ENCODE measurements around the gene IFT80. TPM values are rescaled to one million over a fixed set of nuclear protein-coding genes. Genes with fewer than 3 reads are reported as not detected.
A peak's percentile ranks its signal among the peaks of the same experiment; 100 is the strongest.

The IFT80 gene
- total RNA-seq (36.6 TPM), polyA plus RNA-seq (ENCODE audit: insufficient read depth, low read depth, low replicate concordance) (17.5 TPM)
- long read RNA-seq, donor 1: 0 reads
- long read RNA-seq, donor 2, full-length matches to known transcripts: 10 of 18 reads
- long read RNA-seq, donor 2, partial matches to known transcripts: 8 of 18 reads
- long read RNA-seq, donor 2, other reads (novel, unspliced or antisense): 0 of 18 reads
- long read RNA-seq, donor 3, full-length matches to known transcripts: 12 of 17 reads
- long read RNA-seq, donor 3, partial matches to known transcripts: 5 of 17 reads
- long read RNA-seq, donor 3, other reads (novel, unspliced or antisense): 0 of 17 reads
- long read RNA-seq, donor 4, full-length matches to known transcripts: 4 of 155 reads
- long read RNA-seq, donor 4, partial matches to known transcripts: 151 of 155 reads
- long read RNA-seq, donor 4, other reads (novel, unspliced or antisense): 0 of 155 reads
- long read RNA-seq, donor 5, partial matches to known transcripts: 0 of 3 reads
- long read RNA-seq, donor 5, other reads (novel, unspliced or antisense): 0 of 3 reads
- long read RNA-seq, donor 6, full-length matches to known transcripts: 10 of 15 reads
- long read RNA-seq, donor 6, partial matches to known transcripts: 5 of 15 reads
- long read RNA-seq, donor 6, other reads (novel, unspliced or antisense): 0 of 15 reads
- long read RNA-seq, donor 7, full-length matches to known transcripts: 5 of 14 reads
- long read RNA-seq, donor 7, partial matches to known transcripts: 1 of 14 reads
- long read RNA-seq, donor 7, other reads (novel, unspliced or antisense): 8 of 14 reads
- long read RNA-seq, donor 8, full-length matches to known transcripts: 2 of 2 reads
- long read RNA-seq, donor 8, partial matches to known transcripts: 0 of 2 reads
- long read RNA-seq, donor 8, other reads (novel, unspliced or antisense): 0 of 2 reads
- long read RNA-seq, donor 9, full-length matches to known transcripts: 4 of 4 reads
- long read RNA-seq, donor 9, partial matches to known transcripts: 0 of 4 reads
- long read RNA-seq, donor 9, other reads (novel, unspliced or antisense): 0 of 4 reads
- long read RNA-seq, donor 10, full-length matches to known transcripts: 7 of 7 reads
- long read RNA-seq, donor 10, partial matches to known transcripts: 0 of 7 reads
- long read RNA-seq, donor 10, other reads (novel, unspliced or antisense): 0 of 7 reads

DNA sequence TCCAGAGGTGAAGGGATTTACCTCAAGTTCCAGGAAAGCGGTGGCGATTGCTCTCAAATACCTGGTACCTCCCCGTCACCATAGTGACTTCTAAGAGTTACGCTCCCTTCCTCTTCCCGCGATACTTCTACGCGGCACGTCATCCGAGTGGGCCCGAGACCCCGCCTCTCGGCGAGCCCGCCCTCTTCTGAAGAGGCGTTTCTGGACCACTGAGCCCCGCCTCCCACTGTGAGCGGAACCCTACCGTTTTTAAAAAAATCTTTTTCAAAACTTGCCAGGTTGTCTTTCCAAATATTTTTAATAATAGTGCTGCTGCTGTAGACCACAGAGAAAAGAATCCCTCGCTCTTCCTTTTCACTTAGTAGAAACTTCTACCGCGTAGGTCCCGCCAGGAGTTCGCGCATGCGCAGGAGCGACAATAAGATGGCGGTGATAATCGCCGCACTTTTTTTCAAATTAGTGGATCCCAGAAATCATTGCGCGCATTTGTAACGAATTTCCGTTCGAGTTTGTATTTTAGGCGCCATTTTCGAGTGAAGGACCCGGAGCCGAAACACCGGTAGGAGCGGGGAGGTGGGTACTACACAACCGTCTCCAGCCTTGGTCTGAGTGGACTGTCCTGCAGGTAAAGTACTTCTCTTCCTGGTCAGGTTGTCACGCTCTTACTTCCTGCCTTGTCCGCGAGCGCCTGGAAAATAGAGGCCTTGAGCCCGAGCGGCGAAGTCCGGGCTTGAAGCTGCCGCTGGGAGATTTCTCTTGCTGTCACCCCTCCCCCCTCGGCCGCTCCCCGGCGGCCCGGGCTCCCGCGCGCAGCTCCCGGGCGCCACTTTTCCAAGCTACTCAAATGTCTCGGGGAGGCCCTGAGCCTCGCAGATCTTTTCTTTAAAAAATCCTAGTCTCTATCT is at the start of gene IFT80, which contains the start of gene SMC4:
Gene IFT80, minus strand, starts transcription at position 101 of the 905 bp plus-strand sequence. CDS start 14,625 bp downstream, outside the sequence.
Gene SMC4, plus strand, starts transcription at position 526 of the 905 bp plus-strand sequence. CDS start 1,177 bp downstream, outside the sequence.
- Histone ChIP-seq H3K4me3 (ENCODE audit: low read length in 3 of 3) (peak within 1 kb of the TSS; percentile 92 to 100 (median 99)), H3K27me3 (ENCODE audit: control insufficient read depth, insufficient read depth, low read length) (no peaks in the 10 kb centered on the region), H3K27ac (ENCODE audit: low read depth in 2 of 2, low read length in 2 of 2) (peak within 1 kb of the TSS; percentile 85 to 88), H3K4me1 (ENCODE audit: control insufficient read depth in 2 of 3, insufficient read depth in 2 of 3, low read depth in 1 of 3, low read length in 3 of 3) (peaks cover 0 to 6% (median 0%) of the 10 kb centered on the region in 3 donors), H3K9me3 (ENCODE audit: control insufficient read depth in 2 of 3, insufficient read depth in 1 of 3, low read length in 3 of 3) (no peaks in the 10 kb centered on the region), H3K36me3 (ENCODE audit: control insufficient read depth in 2 of 3, insufficient read depth in 3 of 3, low read length in 3 of 3) (peaks cover 0 to 2% (median 0%) of the 10 kb centered on the region in 3 donors), H3K9ac (ENCODE audit: low read length in 3 of 3) (peak within 1 kb of the TSS; percentile 43 to 99 (median 80))
- TF ChIP-seq, protein P1, sequence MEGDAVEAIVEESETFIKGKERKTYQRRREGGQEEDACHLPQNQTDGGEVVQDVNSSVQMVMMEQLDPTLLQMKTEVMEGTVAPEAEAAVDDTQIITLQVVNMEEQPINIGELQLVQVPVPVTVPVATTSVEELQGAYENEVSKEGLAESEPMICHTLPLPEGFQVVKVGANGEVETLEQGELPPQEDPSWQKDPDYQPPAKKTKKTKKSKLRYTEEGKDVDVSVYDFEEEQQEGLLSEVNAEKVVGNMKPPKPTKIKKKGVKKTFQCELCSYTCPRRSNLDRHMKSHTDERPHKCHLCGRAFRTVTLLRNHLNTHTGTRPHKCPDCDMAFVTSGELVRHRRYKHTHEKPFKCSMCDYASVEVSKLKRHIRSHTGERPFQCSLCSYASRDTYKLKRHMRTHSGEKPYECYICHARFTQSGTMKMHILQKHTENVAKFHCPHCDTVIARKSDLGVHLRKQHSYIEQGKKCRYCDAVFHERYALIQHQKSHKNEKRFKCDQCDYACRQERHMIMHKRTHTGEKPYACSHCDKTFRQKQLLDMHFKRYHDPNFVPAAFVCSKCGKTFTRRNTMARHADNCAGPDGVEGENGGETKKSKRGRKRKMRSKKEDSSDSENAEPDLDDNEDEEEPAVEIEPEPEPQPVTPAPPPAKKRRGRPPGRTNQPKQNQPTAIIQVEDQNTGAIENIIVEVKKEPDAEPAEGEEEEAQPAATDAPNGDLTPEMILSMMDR (IDR thresholded peaks at IDR 0.05; ENCODE audit: borderline replicate concordance, extremely low read depth, insufficient read depth): no peak
- intact Hi-C loops (cut with DNase I): no loop called here
- FAIRE-seq (peak; percentile 82), DNase-seq (peak; percentile 97 to 99 (median 98))

DNA sequence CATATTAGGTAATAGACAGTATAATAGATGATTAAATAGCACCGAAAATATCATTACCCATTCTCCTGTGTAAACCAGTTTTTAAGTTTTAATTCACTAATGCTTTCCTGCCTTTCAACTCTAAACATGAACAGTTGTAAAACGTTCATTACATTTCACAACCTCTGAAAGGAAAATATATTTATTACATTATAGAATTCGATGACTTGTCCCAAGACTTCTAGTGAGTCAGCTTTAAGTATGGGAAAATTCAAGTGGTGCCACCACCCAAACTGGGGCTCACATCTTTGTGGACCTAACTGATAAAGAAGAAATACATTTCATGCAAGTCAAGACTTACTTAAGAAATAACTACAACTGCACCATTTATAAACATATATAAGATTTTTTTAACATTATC is 48.5 kb upstream of the IFT80 start:
- H3K36me3 ChIP-seq (ENCODE audit: control insufficient read depth in 2 of 3, insufficient read depth in 3 of 3, low read length in 3 of 3): no peaks in the 10 kb centered on the region
- TF ChIP-seq, protein P1 (IDR thresholded peaks at IDR 0.05; ENCODE audit: borderline replicate concordance, extremely low read depth, insufficient read depth): no peak
- peaks cover 0 to 3% (median 3%) of the 10 kb centered on the region in 3 donors for H3K4me1 ChIP-seq (ENCODE audit: control insufficient read depth in 2 of 3, insufficient read depth in 2 of 3, low read depth in 1 of 3, low read length in 3 of 3)
- FAIRE-seq (no peak), DNase-seq (peak in 2 of 5 donors; percentile 5 to 13)
- H3K9me3 ChIP-seq (ENCODE audit: control insufficient read depth in 2 of 3, insufficient read depth in 1 of 3, low read length in 3 of 3): no peaks in the 10 kb centered on the region
- intact Hi-C loops (cut with DNase I): no loop called here
- H3K27me3 ChIP-seq (ENCODE audit: control insufficient read depth, insufficient read depth, low read length): no peaks in the 10 kb centered on the region
- H3K9ac ChIP-seq (ENCODE audit: low read length in 3 of 3): no peak overlapping the region
- H3K4me3 ChIP-seq (ENCODE audit: low read length in 3 of 3): no peak overlapping the region
- no peak overlapping the region for H3K27ac ChIP-seq (ENCODE audit: low read depth in 2 of 2, low read length in 2 of 2)

GRCh38 chr3:160446522-160447056 is 47.6 kb upstream of the IFT80 start:
- Histone ChIP-seq H3K4me1 (ENCODE audit: control insufficient read depth in 2 of 3, insufficient read depth in 2 of 3, low read depth in 1 of 3, low read length in 3 of 3) (peaks cover 0 to 3% (median 3%) of the 10 kb centered on the region in 3 donors), H3K9ac (ENCODE audit: low read length in 3 of 3) (no peak overlapping the region), H3K36me3 (ENCODE audit: control insufficient read depth in 2 of 3, insufficient read depth in 3 of 3, low read length in 3 of 3) (no peaks in the 10 kb centered on the region), H3K9me3 (ENCODE audit: control insufficient read depth in 2 of 3, insufficient read depth in 1 of 3, low read length in 3 of 3) (no peaks in the 10 kb centered on the region), H3K4me3 (ENCODE audit: low read length in 3 of 3) (no peak overlapping the region), H3K27me3 (ENCODE audit: control insufficient read depth, insufficient read depth, low read length) (no peaks in the 10 kb centered on the region), H3K27ac (ENCODE audit: low read depth in 2 of 2, low read length in 2 of 2) (no peak overlapping the region)
- no peak for DNase-seq
- FAIRE-seq: no peak
- intact Hi-C loops (cut with DNase I): no loop called here
- TF ChIP-seq, protein P1 (IDR thresholded peaks at IDR 0.05; ENCODE audit: borderline replicate concordance, extremely low read depth, insufficient read depth): no peak

All from kidney (tissue), 22 donors.